Measurements from ENCODE around the gene TRIM27. TPM values are rescaled to one million over a fixed set of nuclear protein-coding genes. Genes with fewer than 3 reads are reported as not detected.

The TRIM27 gene
- polyA plus RNA-seq, 3 donors, result 73.7 to 91.1 (median 77.0) TPM

Other genes with a start within 250 kb of the TRIM27 start
- 1 to 10 TPM; 5.4 to 7.0 (median 6.7) TPM for gene ZNF311, start 81.3 kb upstream of the TRIM27 start, polyA plus RNA-seq (ENCODE audit: insufficient read length in 3 of 3)
- not detected for gene OR2W1, start 121.2 kb upstream of the TRIM27 start, polyA plus RNA-seq (ENCODE audit: insufficient read length in 3 of 3)
- not detected for gene OR2B3, start 163.3 kb upstream of the TRIM27 start, polyA plus RNA-seq (ENCODE audit: insufficient read length in 3 of 3)
- not detected for gene OR2J1, start 175.5 kb upstream of the TRIM27 start, polyA plus RNA-seq (ENCODE audit: insufficient read length in 3 of 3)
- not detected for gene OR2J3, start 184.1 kb upstream of the TRIM27 start, polyA plus RNA-seq (ENCODE audit: insufficient read length in 3 of 3)
- gene OR2J2, start 246.9 kb upstream of the TRIM27 start, polyA plus RNA-seq (ENCODE audit: insufficient read length in 3 of 3), result not detected

Measured in renal cortex interstitium (tissue), 3 donors.